Hematopoietic multipotent progenitor cell treated with erythropoietin and hydrocortisone succinate and interleukin-3 and kit ligand, for 6 days (in vitro differentiated cells): Measurements from ENCODE around the gene SETX.

ENCODE experiments used
- DNase-seq: peaks from one replicate; pipeline ENCODE4 v3.0.0-alpha.2; 2015

SETX gene

DNA sequence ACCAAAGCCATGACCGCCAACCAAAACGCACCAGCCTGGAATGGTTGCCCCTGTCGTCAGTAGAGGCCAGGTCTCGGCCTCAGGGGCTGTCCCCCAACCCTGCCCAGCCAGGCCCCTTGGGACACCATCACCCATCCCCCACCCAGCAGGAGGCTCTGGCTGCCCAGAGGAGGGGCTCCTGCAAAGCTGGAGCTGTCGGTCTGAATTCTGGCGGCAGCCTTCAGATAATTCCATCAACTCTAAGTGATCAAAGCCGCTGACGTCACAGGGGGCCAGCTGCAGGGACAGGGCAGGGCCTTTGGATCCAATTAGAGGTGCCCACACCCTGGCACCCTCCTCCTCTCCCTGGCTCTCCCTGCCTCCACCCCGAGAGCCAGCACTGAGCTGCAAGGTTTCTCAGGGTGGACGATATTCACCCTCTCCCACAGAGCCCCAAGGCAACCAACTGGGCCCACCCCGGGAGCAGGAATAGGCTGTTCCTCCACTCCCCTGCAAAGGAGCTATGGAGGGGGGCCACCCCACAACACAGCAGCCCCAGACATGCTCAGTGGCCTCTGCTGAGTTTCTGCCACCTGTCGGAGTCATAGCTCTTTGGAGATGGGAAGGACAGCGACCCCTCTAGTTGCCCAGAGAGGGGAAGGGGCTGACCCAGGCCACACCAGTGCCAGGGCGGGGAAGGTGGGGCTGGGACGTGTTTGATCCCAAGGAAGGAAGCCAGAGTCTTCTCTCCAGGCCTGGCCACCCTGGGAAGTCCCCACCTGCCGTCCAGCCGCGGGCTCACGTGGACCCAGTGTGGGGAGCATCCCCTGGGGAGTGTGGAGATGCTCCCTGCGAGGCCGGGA is 114.6 kb downstream of the SETX start:
- DNase-seq, result no peak

DNA sequence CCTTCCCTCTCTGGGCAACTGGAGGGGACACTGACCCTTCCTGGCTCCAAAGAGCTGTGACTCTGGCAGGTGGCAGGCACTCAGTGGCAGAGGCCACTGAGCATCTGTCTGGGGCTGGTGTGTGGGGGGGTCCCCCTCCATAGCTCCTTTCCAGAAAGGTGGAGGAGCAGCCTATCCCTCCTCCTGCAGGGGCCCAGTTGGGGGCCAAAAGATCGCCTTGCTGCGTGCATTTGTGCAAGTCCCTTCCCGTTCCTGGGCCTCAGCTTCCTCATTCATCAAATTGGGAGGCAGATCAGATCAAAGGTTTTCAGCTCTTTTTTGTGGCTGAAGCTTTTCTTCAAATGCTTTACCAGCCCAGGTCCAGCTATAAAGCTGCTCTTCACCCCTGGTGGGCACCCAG is 115.3 kb downstream of the SETX start:
- peak; percentile 42 for DNase-seq

- DNase-seq, result no peak
Measured at GRCh38 chr9:132238992-132239391, 115.8 kb downstream of the SETX start.

DNA sequence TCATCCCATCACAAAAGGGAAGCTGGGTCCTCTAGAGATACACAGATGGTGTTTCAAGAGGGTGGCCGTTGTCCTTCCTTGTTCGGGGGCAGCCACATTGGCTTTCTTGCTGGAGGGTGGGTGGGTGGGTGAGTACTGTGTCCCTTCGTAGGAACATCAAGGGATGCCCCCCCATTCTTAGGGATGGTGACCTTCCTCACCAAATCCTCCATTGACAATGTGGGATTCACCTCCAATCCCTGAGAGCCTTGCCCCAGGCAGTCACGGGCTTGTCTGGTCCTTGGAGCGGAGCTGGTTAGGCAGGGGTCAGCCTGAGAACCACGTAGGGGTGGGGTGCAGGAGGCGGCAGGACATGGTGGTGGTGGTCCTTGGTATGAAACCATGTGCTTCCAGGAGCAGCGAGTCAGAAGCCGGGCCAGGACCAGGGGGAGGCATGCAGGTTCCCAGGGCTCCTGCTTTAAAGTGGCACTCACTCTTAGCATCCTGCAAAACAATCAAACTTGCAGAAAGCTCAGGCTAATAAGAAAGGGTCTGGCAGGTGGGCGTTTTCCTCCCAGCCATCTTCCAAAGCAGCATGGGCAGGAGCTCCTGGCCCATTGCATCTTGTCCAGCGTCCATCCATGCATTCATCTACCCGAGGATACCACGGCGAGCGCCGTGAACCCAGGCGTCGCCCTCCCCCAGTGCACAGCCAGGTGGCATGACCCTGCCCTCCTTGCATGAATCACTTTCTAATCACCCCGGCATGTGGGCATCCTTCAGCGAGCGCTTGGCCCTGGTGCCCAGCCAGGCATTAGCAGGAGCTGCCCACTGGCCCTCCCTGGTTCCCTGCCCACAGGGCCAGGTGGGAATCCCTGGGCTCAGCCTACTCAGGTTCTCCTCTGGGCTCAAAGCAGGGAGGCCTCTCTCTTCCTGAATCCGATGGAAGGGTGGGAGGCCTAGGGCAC is 116.5 kb downstream of the SETX start:
- DNase-seq, result no peak

DNA sequence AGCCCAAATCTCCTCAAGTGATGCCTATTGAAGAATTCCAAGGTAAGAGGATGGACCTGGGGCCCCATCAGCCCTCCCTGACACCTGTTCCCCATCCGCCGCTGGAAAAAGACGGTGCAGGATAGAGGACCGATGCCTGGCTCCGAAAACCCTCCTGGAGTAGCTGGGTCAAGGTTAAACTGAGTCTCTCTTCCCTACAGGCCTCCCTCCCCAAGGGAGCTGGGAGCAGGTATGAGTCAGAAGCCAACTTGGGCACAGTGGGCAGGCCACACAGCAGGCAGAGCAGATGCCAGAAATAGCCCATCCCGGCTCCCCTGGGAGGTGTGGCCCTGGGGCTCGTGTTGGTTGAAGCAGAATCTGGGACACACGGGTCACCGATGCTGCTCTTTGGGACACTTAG is 117.3 kb downstream of the SETX start:
- no peak for DNase-seq

GRCh38 chr9:132236662-132237311 is 118.0 kb downstream of the SETX start:
- no peak for DNase-seq

- peak; percentile 84 for DNase-seq
Measured at GRCh38 chr9:132235894-132236661, 118.7 kb downstream of the SETX start.

DNA sequence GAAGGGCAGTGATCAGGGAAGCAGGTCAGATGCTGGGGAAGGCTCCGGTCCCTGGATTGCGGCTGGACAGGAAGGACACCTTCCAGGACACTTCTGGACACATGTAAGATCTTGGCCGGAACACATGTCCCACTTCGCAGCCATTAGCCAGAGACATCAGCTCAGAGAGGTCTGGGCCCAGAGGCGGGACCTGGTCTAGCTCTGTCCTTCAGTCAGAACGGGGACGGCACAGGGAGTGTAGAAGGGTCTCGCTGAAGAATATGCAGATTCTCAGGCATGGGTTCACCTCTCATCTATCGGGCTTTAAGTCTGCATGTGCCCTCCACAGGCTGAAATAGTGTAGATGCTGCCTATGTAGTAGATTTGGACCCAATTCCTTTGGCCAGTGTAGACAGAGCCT is 119.7 kb downstream of the SETX start:
- no peak for DNase-seq

GRCh38 chr9:132234535-132234934 is 120.3 kb downstream of the SETX start:
- DNase-seq, result no peak

GRCh38 chr9:132233138-132233537 is 121.6 kb downstream of the SETX start:
- DNase-seq, result no peak

- no peak for DNase-seq
Measured at GRCh38 chr9:132232522-132232921, 122.3 kb downstream of the SETX start.

- no peak for DNase-seq
Measured at GRCh38 chr9:132231019-132231701, 123.6 kb downstream of the SETX start.

GRCh38 chr9:132230605-132231004 is 124.2 kb downstream of the SETX start:
- DNase-seq, result no peak

DNA sequence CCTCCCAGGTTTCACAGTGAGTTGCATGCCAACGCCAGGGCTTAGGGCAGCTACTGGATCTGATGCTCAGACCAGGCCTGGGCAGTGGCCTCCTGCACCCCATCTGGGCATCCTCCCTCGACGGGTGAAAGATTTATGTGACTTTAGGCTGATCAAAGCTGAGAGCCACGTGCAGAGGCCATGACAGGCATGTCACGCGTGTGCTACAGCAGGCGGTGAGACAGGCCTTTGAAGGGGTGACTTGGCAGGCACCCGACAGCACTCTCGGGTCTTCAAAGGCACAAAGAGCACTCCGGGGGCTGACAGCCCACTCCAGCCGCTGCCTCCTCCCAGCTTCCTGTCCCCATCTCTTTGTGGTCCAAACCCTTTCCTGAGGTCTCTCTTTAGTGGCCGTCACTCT is 126.7 kb downstream of the SETX start:
- DNase-seq, result no peak

DNA sequence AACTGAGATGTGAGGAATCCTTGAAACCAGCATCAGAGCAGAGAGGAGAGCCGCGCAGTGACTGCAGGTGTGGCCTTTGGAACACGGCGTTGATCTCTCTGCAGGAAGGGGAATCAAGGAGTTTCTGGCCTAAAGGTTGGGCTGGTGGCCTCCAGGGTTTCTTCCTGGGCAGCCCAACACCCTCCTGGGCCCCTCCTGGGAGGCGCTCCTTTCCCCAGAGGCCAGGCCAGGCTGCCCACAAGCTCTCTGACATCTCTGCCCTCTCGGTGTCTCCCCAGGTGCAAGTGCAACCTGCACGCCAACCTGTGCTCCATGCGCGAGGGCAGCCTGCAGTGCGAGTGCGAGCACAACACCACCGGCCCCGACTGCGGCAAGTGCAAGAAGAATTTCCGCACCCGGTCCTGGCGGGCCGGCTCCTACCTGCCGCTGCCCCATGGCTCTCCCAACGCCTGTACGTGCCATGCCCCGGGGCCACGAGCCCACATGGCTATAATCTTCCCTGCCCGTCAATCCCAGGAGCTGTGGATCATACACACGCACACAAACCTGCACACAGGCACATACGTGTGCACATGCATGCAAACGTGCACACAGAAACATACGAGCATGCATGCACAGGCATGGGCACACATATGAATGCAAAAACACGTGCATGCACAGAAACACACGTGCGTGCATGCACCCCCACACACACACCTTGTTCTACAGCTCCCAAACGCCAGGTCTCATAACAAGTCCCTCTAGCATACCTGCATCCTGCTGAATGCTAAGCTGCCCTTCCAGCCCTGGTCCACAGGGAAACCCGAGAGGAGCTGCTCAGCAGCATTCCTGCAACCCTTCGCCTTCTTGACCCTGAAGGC is 128.0 kb downstream of the SETX start:
- no peak for DNase-seq

DNA sequence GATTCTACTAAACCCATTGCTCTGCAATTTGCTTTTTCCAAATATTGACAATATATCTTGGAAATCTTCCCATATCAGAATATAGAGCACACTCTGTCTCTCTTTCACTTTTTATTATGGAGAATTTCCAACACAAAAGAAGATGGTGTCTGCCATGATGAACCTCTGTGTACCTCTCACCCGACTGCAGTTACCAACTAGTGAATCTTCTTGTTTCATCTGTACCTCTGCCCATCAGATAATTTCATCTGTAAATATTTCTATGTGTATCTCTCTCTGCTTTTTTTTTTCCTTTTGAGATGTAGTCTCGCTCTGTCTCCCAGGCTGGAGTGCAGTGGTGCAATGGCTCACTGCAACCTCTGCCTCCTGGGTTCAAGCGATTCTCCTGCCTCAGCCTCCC is 130.1 kb downstream of the SETX start:
- no peak for DNase-seq

DNA sequence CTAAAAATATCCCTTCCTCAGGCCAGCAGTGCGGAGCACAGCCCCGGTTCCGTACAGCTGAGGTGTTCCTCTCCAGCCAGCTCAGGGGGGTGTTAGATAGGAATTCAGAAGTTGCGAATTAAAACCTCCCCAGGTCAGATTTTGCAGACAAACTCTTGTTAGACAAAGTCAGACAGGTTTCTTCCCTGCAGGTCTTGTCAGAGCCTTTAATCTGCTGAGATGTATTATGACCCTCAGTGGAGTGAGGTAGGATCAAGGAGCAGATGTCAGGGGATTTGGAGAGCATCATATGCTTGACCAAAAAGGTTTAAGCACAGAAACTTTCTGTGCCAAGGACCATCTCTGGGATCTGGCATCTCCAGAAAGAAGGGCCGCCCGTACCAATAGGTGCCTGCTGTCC is 132.8 kb downstream of the SETX start:
- no peak for DNase-seq

- DNase-seq, result no peak
Measured at GRCh38 chr9:132218208-132218607, 136.6 kb downstream of the SETX start.

GRCh38 chr9:132216861-132217619 is 137.7 kb downstream of the SETX start:
- peak; percentile 71 for DNase-seq

DNA sequence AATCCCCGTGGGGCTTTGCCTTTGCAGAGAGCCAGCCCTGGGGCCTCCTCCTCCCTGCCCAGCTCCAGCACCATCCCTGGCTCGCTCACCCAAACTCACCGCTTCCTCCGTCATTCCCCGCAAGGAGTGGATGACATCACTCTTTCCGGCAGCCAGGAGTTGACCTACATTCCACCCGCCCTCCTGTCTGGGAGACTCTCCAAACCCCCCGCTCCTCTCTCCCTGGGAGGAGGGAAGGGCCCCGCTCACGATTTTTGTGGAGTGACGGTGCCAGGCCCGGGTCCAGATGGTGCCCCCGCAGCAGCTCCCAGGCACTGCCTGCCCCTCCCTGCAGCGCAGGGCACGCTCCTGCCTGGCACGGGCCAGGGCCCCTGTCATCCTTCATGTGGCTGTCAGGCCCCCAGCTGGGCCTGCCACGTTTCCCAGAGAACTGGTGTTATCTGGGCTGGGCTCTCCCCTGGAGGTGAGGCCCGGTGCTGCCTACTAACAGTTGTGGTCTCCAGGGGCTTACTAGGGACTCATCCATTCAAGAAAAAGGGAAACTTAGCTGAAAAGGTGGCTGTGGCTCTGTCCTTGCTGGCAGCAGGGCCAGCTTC is 140.7 kb downstream of the SETX start:
- DNase-seq, result no peak
